Measurements from ENCODE around the gene PNLDC1.

PNLDC1 gene

DNA sequence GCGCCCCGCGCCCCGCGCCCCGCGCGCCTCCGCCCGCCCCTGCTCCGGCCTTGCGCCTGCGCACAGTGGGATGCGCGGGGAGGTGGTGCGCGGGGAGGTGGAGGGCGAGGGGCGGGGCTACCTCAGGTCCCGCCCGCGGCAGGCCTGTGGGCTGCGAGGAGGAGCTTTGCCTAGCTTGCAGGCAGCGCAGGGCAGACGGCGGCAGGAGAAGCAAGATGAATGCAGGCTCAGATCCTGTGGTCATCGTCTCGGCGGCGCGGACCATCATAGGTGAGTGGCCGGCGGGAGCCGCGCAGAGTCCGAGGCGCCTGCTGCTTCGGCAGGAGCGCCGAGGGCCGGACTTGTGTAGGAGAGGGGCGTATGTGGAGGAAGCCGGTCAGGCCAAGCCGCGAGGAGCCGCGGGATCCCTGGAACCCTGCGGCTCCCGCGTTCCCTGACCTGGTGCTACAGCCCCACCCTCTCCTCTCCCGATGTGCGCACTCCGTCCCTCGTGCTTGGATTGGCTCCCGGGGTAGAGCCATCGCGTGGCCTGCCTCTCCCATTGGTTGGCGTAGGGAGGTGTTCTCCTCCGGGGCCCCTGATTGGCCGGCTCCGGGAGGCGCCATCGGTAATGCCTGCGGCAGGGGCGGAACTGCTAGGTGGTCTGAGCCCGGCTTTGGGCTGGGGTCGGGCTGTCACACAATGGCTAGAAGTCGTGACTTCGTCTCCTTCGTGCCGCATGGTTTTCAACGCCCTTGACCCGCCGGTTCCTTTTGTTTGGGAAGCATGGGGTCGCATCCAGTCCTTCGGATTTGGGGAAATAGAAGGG, 38.0 kb upstream of the PNLDC1 start, which contains the start of gene ACAT2:
Gene ACAT2 (plus strand): TSS at position 173 of the 808 bp plus-strand sequence. CDS start 43 bp downstream, at position 216.
- Histone ChIP-seq H3K4me3 (ENCODE audit: low read depth in 1 of 2, low read length in 2 of 2) (peak within 1 kb of the TSS; percentile 78 to 95), H3K9me3 (ENCODE audit: low read length) (no peaks in the 10 kb centered on the region), H3K9ac (ENCODE audit: low read length) (peak within 1 kb of the TSS; percentile 91), H3K27ac (ENCODE audit: low read depth, low read length) (peak within 1 kb of the TSS; percentile 96), H3K27me3 (ENCODE audit: control insufficient read depth in 1 of 2, insufficient read depth in 2 of 2, low read length in 2 of 2) (no peaks in the 10 kb centered on the region), H3K36me3 (ENCODE audit: insufficient read depth, low read length) (peaks cover 20% of the 10 kb centered on the region), H3K4me1 (ENCODE audit: insufficient read depth, low read length) (peaks cover 18% of the 10 kb centered on the region)

DNA sequence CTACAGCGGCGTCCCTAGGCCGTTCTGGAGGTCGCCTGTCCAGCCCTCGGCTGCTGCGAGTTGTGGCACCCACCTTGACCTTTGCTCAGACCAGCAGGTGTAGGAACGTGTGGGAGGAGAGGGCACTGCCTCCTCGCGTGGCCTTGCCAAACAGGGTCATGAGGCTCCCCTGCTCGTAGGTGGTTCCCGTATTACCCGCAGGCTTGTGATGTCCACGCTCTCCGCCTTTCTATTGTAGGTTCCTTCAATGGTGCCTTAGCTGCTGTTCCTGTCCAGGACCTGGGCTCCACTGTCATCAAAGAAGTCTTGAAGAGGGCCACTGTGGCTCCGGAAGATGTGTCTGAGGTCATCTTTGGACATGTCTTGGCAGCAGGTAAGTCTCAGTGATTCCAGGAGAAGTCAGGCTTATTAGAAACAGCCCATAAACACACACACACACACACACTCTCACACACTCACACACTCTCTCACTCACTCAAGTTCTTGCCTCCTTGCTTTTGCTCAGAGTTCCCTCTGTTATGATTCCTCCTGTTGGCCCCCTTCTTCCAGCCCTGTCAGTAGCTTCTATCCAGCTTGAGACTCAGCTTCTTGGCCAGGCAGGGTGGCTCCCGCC, 37.3 kb upstream of the PNLDC1 start:
- H3K27ac ChIP-seq (ENCODE audit: low read depth, low read length): peak overlapping the region; percentile 96
- H3K27me3 ChIP-seq (ENCODE audit: control insufficient read depth in 1 of 2, insufficient read depth in 2 of 2, low read length in 2 of 2): no peaks in the 10 kb centered on the region
- peaks cover 18% of the 10 kb centered on the region for H3K4me1 ChIP-seq (ENCODE audit: insufficient read depth, low read length)
- no peaks in the 10 kb centered on the region for H3K9me3 ChIP-seq (ENCODE audit: low read length)
- peak overlapping the region; percentile 78 to 95 for H3K4me3 ChIP-seq (ENCODE audit: low read depth in 1 of 2, low read length in 2 of 2)
- peak overlapping the region; percentile 90 for H3K9ac ChIP-seq (ENCODE audit: low read length)
- peaks cover 24% of the 10 kb centered on the region for H3K36me3 ChIP-seq (ENCODE audit: insufficient read depth, low read length)

- peaks cover 7% of the 10 kb centered on the region for H3K4me1 ChIP-seq (ENCODE audit: insufficient read depth, low read length)
- no peak overlapping the region for H3K27ac ChIP-seq (ENCODE audit: low read depth, low read length)
- no peaks in the 10 kb centered on the region for H3K27me3 ChIP-seq (ENCODE audit: control insufficient read depth in 1 of 2, insufficient read depth in 2 of 2, low read length in 2 of 2)
- H3K9me3 ChIP-seq (ENCODE audit: low read length): no peaks in the 10 kb centered on the region
- H3K4me3 ChIP-seq (ENCODE audit: low read depth in 1 of 2, low read length in 2 of 2): no peak overlapping the region
- peaks cover 30% of the 10 kb centered on the region for H3K36me3 ChIP-seq (ENCODE audit: insufficient read depth, low read length)
- H3K9ac ChIP-seq (ENCODE audit: low read length): no peak overlapping the region
Observed at GRCh38 chr6:159766906-159767305, 33.2 kb upstream of the PNLDC1 start.

DNA sequence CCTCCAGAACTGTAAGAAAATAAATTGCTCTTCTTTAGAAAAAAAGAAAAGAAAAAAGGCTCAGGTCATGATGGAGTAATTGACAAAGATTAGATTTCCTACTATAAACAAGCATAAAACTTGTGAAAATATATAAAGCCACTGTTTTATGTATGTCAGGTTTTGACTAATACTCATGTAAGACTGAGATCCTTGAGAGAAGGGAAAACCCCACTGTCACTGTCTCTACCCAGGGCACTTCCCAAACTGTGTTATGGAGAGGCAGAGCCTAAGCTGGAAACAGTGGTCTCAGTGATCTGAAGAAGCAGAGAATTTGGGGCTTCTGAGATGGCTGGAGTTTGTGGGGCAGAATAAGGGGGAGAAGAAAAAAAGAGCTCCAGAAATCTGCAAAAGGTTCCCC, 30.6 kb upstream of the PNLDC1 start:
- Histone ChIP-seq H3K36me3 (ENCODE audit: insufficient read depth, low read length) (peaks cover 30% of the 10 kb centered on the region), H3K9ac (ENCODE audit: low read length) (no peak overlapping the region), H3K4me1 (ENCODE audit: insufficient read depth, low read length) (no peaks in the 10 kb centered on the region), H3K9me3 (ENCODE audit: low read length) (no peaks in the 10 kb centered on the region), H3K27ac (ENCODE audit: low read depth, low read length) (no peak overlapping the region), H3K27me3 (ENCODE audit: control insufficient read depth in 1 of 2, insufficient read depth in 2 of 2, low read length in 2 of 2) (no peaks in the 10 kb centered on the region), H3K4me3 (ENCODE audit: low read depth in 1 of 2, low read length in 2 of 2) (no peak overlapping the region)

- H3K9me3 ChIP-seq (ENCODE audit: low read length): no peaks in the 10 kb centered on the region
- no peak overlapping the region for H3K4me3 ChIP-seq (ENCODE audit: low read depth in 1 of 2, low read length in 2 of 2)
- H3K36me3 ChIP-seq (ENCODE audit: insufficient read depth, low read length): peaks cover 26% of the 10 kb centered on the region
- H3K27me3 ChIP-seq (ENCODE audit: control insufficient read depth in 1 of 2, insufficient read depth in 2 of 2, low read length in 2 of 2): no peaks in the 10 kb centered on the region
- no peak overlapping the region for H3K9ac ChIP-seq (ENCODE audit: low read length)
- no peak overlapping the region for H3K27ac ChIP-seq (ENCODE audit: low read depth, low read length)
- no peaks in the 10 kb centered on the region for H3K4me1 ChIP-seq (ENCODE audit: insufficient read depth, low read length)
Observed at GRCh38 chr6:159772196-159772595, 27.9 kb upstream of the PNLDC1 start.

DNA sequence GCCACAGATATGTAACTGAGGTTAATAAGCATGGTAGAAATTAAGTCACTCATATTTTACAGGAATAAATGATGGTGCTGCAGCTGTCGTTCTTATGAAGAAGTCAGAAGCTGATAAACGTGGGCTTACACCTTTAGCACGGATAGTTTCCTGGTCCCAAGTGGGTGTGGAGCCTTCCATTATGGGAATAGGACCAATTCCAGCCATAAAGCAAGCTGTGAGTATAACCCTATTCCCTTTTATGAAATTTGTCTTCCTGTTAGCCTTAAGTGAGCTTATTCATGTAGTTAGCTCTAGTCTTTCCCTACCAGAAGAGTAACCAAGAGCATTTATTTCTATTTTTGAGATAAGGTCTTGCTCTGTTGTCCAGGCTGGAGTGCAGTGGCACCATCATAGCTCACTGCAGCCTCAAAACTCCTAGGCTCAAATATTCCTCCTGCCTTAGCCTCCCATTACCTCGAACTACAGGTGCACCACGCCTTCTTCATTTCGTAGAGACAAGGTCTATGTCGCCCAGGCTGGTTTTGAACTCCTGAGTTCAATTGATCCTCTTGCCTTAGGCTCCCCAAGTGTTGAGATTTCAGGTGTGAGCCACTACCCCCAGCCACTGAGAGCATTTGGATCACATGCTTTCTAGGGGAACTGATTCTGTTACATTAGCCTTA, 22.7 kb upstream of the PNLDC1 start:
- H3K27me3 ChIP-seq (ENCODE audit: control insufficient read depth in 1 of 2, insufficient read depth in 2 of 2, low read length in 2 of 2): no peaks in the 10 kb centered on the region
- no peaks in the 10 kb centered on the region for H3K9me3 ChIP-seq (ENCODE audit: low read length)
- no peak overlapping the region for H3K4me3 ChIP-seq (ENCODE audit: low read depth in 1 of 2, low read length in 2 of 2)
- no peak overlapping the region for H3K27ac ChIP-seq (ENCODE audit: low read depth, low read length)
- no peak overlapping the region for H3K9ac ChIP-seq (ENCODE audit: low read length)
- peaks cover 55% of the 10 kb centered on the region for H3K36me3 ChIP-seq (ENCODE audit: insufficient read depth, low read length)
- no peaks in the 10 kb centered on the region for H3K4me1 ChIP-seq (ENCODE audit: insufficient read depth, low read length)

GRCh38 chr6:159778131-159778530, 21.9 kb upstream of the PNLDC1 start:
- Histone ChIP-seq H3K27me3 (ENCODE audit: control insufficient read depth in 1 of 2, insufficient read depth in 2 of 2, low read length in 2 of 2) (no peaks in the 10 kb centered on the region), H3K9me3 (ENCODE audit: low read length) (no peaks in the 10 kb centered on the region), H3K27ac (ENCODE audit: low read depth, low read length) (no peak overlapping the region), H3K36me3 (ENCODE audit: insufficient read depth, low read length) (peaks cover 63% of the 10 kb centered on the region), H3K4me3 (ENCODE audit: low read depth in 1 of 2, low read length in 2 of 2) (no peak overlapping the region), H3K9ac (ENCODE audit: low read length) (no peak overlapping the region), H3K4me1 (ENCODE audit: insufficient read depth, low read length) (no peaks in the 10 kb centered on the region)

- no peak overlapping the region for H3K9ac ChIP-seq (ENCODE audit: low read length)
- no peaks in the 10 kb centered on the region for H3K4me1 ChIP-seq (ENCODE audit: insufficient read depth, low read length)
- no peak overlapping the region for H3K27ac ChIP-seq (ENCODE audit: low read depth, low read length)
- H3K27me3 ChIP-seq (ENCODE audit: control insufficient read depth in 1 of 2, insufficient read depth in 2 of 2, low read length in 2 of 2): no peaks in the 10 kb centered on the region
- H3K36me3 ChIP-seq (ENCODE audit: insufficient read depth, low read length): peaks cover 68% of the 10 kb centered on the region
- no peaks in the 10 kb centered on the region for H3K9me3 ChIP-seq (ENCODE audit: low read length)
- no peak overlapping the region for H3K4me3 ChIP-seq (ENCODE audit: low read depth in 1 of 2, low read length in 2 of 2)
Observed at GRCh38 chr6:159778542-159779103, 21.5 kb upstream of the PNLDC1 start.

DNA sequence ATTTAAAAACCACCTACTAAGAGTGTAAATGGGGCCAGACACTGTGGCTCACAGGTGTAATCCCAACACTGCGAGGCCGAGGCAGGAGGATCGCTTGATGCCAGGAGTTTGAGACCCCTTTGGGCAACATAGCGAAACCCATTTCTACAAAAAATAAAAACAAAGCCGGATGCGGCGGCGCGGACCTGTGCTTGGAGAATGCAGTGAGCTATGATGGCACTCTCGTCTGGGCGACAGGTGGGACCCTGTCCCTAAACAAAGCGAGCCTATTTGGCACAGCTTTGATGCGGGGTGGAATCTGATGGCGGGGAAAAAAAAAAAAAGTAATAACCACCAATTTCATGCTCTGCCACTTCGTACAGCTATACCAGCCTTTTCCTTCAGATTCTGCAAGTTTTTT, 11.8 kb upstream of the PNLDC1 start:
- H3K9ac ChIP-seq (ENCODE audit: low read length): peak overlapping the region; percentile 74
- H3K36me3 ChIP-seq (ENCODE audit: insufficient read depth, low read length): peaks cover 37% of the 10 kb centered on the region
- no peaks in the 10 kb centered on the region for H3K9me3 ChIP-seq (ENCODE audit: low read length)
- H3K4me1 ChIP-seq (ENCODE audit: insufficient read depth, low read length): peaks cover 39% of the 10 kb centered on the region
- H3K27me3 ChIP-seq (ENCODE audit: control insufficient read depth in 1 of 2, insufficient read depth in 2 of 2, low read length in 2 of 2): no peaks in the 10 kb centered on the region
- H3K27ac ChIP-seq (ENCODE audit: low read depth, low read length): no peak overlapping the region
- H3K4me3 ChIP-seq (ENCODE audit: low read depth in 1 of 2, low read length in 2 of 2): peak overlapping the region; percentile 90 to 100

DNA sequence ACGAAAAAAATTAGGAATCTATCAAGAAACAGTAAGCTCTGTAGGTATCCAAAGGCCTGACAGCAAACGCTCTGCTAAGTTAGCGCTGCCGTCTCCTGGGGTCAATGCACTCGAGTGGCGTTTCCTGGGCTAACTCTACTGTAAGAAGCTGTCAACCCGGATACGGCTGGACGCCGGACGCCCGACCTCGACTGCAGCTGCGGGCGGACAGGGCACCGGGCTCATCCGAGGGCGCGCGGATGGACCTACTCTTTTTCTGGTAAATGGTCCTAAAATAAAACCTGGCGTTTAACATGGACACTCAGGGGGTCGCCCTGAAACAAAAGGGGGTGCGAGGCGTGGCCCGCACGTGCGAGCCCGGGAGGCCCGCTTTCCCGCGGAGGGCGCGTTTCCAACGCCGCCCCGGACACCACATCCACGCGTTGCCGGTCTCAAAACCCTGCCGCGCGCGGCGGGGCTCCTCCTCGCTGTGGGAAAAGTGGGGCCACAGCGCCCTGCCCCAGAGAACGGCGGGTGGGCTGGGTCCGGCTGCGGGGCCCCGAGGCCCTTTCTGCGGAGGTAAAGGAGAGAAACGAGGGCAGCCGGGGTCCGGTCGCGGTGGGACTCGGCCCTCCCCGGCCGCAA, 11.2 kb upstream of the PNLDC1 start:
- H3K9ac ChIP-seq (ENCODE audit: low read length): peak overlapping the region; percentile 74
- peak overlapping the region; percentile 90 for H3K27ac ChIP-seq (ENCODE audit: low read depth, low read length)
- H3K4me3 ChIP-seq (ENCODE audit: low read depth in 1 of 2, low read length in 2 of 2): peak overlapping the region; percentile 90 to 100
- peaks cover 39% of the 10 kb centered on the region for H3K4me1 ChIP-seq (ENCODE audit: insufficient read depth, low read length)
- H3K36me3 ChIP-seq (ENCODE audit: insufficient read depth, low read length): peaks cover 31% of the 10 kb centered on the region
- no peaks in the 10 kb centered on the region for H3K9me3 ChIP-seq (ENCODE audit: low read length)
- H3K27me3 ChIP-seq (ENCODE audit: control insufficient read depth in 1 of 2, insufficient read depth in 2 of 2, low read length in 2 of 2): no peaks in the 10 kb centered on the region
